Measurements from ENCODE around the gene NEO1. TPM values are rescaled to one million over a fixed set of nuclear protein-coding genes. Genes with fewer than 3 reads are reported as not detected.

The NEO1 gene
- total and polyA plus RNA-seq, 7 donors, result 2.5 to 33.3 (median 22.5) TPM

GRCh38 chr15:73021139-73021621 lies 31.1 kb upstream of the NEO1 start:
- no peaks in the 10 kb centered on the region for H3K36me3 ChIP-seq (ENCODE audit: insufficient read depth in 1 of 2, low read depth in 1 of 2)
- no peak overlapping the region for H3K4me3 ChIP-seq
- 48 to 51% (median 50%) methylated on average over 8 of the region's 8 CpGs for WGBS, 3 donors
- no peaks in the 10 kb centered on the region for H3K4me1 ChIP-seq
- H3K27me3 ChIP-seq (ENCODE audit: insufficient read depth in 3 of 3, low read length in 2 of 3), result no peaks in the 10 kb centered on the region
- no peak for DNase-seq
- H3K9me3 ChIP-seq, result no peaks in the 10 kb centered on the region
- no peak for TF ChIP-seq CTCF (IDR thresholded peaks at IDR 0.05)
- H3K27ac ChIP-seq, result no peak overlapping the region
- no peak for ATAC-seq
- intact Hi-C loops (cut with DNase I), result loop anchor here in 1 of 2 donors (10.0 kb wide), 1 partner anchor 764 kb away; no protein-coding TSS in a partner anchor

- no peaks in the 10 kb centered on the region for H3K27me3 ChIP-seq (ENCODE audit: insufficient read depth in 3 of 3, low read length in 2 of 3)
- H3K4me1 ChIP-seq, result no peaks in the 10 kb centered on the region
- no peak overlapping the region for H3K27ac ChIP-seq
- DNase-seq, result no peak
- H3K9me3 ChIP-seq, result no peaks in the 10 kb centered on the region
- no peak for TF ChIP-seq CTCF (IDR thresholded peaks at IDR 0.05)
- 78 to 81% (median 78%) methylated on average over 5 of the region's 5 CpGs for WGBS, 3 donors
- intact Hi-C loops (cut with DNase I), result loop anchor here in 1 of 2 donors (10.0 kb wide), 1 partner anchor 763 kb away; no protein-coding TSS in a partner anchor
- no peak overlapping the region for H3K4me3 ChIP-seq
- no peaks in the 10 kb centered on the region for H3K36me3 ChIP-seq (ENCODE audit: insufficient read depth in 1 of 2, low read depth in 1 of 2)
- no peak for ATAC-seq
These were observed 30.1 kb upstream of the NEO1 start for GRCh38 chr15:73022161-73022560.

- H3K27ac ChIP-seq, result no peak overlapping the region
- no peaks in the 10 kb centered on the region for H3K36me3 ChIP-seq (ENCODE audit: insufficient read depth in 1 of 2, low read depth in 1 of 2)
- no peaks in the 10 kb centered on the region for H3K27me3 ChIP-seq (ENCODE audit: insufficient read depth in 3 of 3, low read length in 2 of 3)
- intact Hi-C loops (cut with DNase I), result loop anchor here in 1 of 2 donors (10.0 kb wide), 1 partner anchor 762 kb away; no protein-coding TSS in a partner anchor
- H3K4me1 ChIP-seq, result no peaks in the 10 kb centered on the region
- no peaks in the 10 kb centered on the region for H3K9me3 ChIP-seq
- no peak for DNase-seq
- H3K4me3 ChIP-seq, result no peak overlapping the region
- TF ChIP-seq CTCF (IDR thresholded peaks at IDR 0.05), result no peak
- no peak for ATAC-seq
- 70 to 77% (median 72%) methylated on average over 3 of the region's 3 CpGs for WGBS, 3 donors
These were observed 29.2 kb upstream of the NEO1 start for GRCh38 chr15:73023071-73023470.

- Histone ChIP-seq H3K27ac (no peak overlapping the region), H3K9me3 (no peaks in the 10 kb centered on the region), H3K27me3 (ENCODE audit: insufficient read depth in 3 of 3, low read length in 2 of 3) (no peaks in the 10 kb centered on the region), H3K36me3 (ENCODE audit: insufficient read depth in 1 of 2, low read depth in 1 of 2) (no peaks in the 10 kb centered on the region), H3K4me1 (no peaks in the 10 kb centered on the region), H3K4me3 (no peak overlapping the region)
- no peak for DNase-seq
- TF ChIP-seq CTCF (IDR thresholded peaks at IDR 0.05), result no peak
- no peak for ATAC-seq
- WGBS, 3 donors, result 92 to 99% (median 92%) methylated on average over 4 of the region's 4 CpGs
- intact Hi-C loops (cut with DNase I), result loop anchor here in 1 of 2 donors (10.0 kb wide), 1 partner anchor 761 kb away; no protein-coding TSS in a partner anchor
These were observed 28.1 kb upstream of the NEO1 start for GRCh38 chr15:73024168-73024567.

Data from psoas muscle (tissue), 8 donors.